ENCODE data around the gene ALDH2. TPM values are rescaled to one million over a fixed set of nuclear protein-coding genes. Genes with fewer than 3 reads are reported as not detected.

The ALDH2 gene
- total RNA-seq, 3 donors from 2014 or later (not counting 1 experiment from before 2014, with no cell fraction given), result 2.6 to 8.2 (median 3.8) TPM

DNA sequence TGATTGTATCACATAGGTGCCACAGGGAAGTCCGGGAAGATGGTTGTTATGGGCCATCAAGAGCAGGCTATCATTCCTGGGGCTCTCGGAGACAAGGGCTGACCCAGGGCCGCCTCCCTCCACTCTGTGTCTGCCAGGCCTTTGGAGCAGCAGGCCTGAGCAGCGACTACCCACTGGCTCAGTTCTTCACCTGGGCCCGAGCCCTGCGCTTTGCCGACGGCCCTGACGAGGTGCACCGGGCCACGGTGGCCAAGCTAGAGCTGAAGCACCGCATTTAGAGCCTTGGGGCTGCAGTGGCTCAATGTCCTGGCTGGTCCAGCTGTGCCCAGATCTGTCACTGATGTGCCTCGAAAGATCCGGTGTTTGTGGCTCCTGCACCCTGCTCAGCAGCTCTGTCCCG, 10.5 kb upstream of the ALDH2 start:
- no peaks in the 10 kb centered on the region for H3K9me3 ChIP-seq (ENCODE audit: control insufficient read depth, insufficient read depth, low read length)
- 94% methylated on average over 15 of the region's 15 CpGs for WGBS (ENCODE audit: insufficient coverage)
- no peaks in the 10 kb centered on the region for H3K36me3 Mint-ChIP-seq
- peaks cover 10% of the 10 kb centered on the region for H3K36me3 ChIP-seq (ENCODE audit: control insufficient read depth, insufficient read depth, low read length)
- H3K4me1 Mint-ChIP-seq, result peaks cover 0 to 7% of the 10 kb centered on the region in 2 donors
- TF ChIP-seq CTCF (IDR thresholded peaks at IDR 0.05), result no peak
- no peak overlapping the region for H3K4me3 Mint-ChIP-seq
- DNase-seq, result no peak
- H3K4me3 ChIP-seq (ENCODE audit: low read length), result no peak overlapping the region
- H3K27me3 ChIP-seq (ENCODE audit: control insufficient read depth, insufficient read depth, low read length), result no peaks in the 10 kb centered on the region
- H3K27ac ChIP-seq (ENCODE audit: low read length), result no peak overlapping the region
- no peak for ATAC-seq
- H3K27ac Mint-ChIP-seq, result no peak overlapping the region
- H3K27me3 Mint-ChIP-seq (ENCODE audit: low read depth in 2 of 2), result no peaks in the 10 kb centered on the region
- peaks cover 18% of the 10 kb centered on the region for H3K4me1 ChIP-seq (ENCODE audit: control insufficient read depth, insufficient read depth, low read length)
- intact Hi-C loops (cut with micrococcal nuclease), result no loop called here
- H3K9me3 Mint-ChIP-seq, result no peaks in the 10 kb centered on the region

DNA sequence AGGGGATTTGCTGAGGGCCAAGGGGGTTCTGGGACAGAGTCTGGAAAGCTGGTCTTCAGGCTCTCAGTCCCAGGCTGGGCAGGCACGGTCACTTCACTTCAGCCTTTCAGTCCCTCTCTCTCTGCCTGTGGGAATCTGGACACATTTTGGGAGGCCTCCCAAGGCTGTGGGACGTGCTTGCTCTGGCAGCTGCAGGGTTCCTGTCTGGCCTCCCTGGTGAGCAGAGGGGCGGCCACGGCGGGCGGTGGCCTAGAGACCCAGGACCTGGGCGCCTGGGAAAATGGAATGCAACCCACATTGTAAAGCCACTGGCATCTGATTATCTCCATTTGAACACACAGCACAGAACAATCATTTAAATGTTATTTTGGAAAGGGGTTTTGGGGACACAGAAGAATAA, 10.1 kb upstream of the ALDH2 start:
- no peak overlapping the region for H3K27ac Mint-ChIP-seq
- intact Hi-C loops (cut with micrococcal nuclease), result no loop called here

GRCh38 chr12:111757361-111758119, 9.2 kb upstream of the ALDH2 start:
- Mint-ChIP-seq H3K27me3 (ENCODE audit: low read depth in 2 of 2) (peaks cover 3 to 8% of the 10 kb centered on the region in 2 donors), H3K36me3 (no peaks in the 10 kb centered on the region), H3K9me3 (no peaks in the 10 kb centered on the region), H3K4me1 (peaks cover 0 to 12% of the 10 kb centered on the region in 2 donors), H3K27ac (peak overlapping the region in 1 of 2 donors; percentile 24), H3K4me3 (no peak overlapping the region)
- peaks cover 9% of the 10 kb centered on the region for H3K36me3 ChIP-seq (ENCODE audit: control insufficient read depth, insufficient read depth, low read length)
- intact Hi-C loops (cut with micrococcal nuclease), result no loop called here
- no peak overlapping the region for H3K27ac ChIP-seq (ENCODE audit: low read length)
- 35% methylated on average over 15 of the region's 15 CpGs for WGBS (ENCODE audit: insufficient coverage)
- TF ChIP-seq CTCF (IDR thresholded peaks at IDR 0.05), result no peak
- no peak overlapping the region for H3K4me3 ChIP-seq (ENCODE audit: low read length)
- no peaks in the 10 kb centered on the region for H3K27me3 ChIP-seq (ENCODE audit: control insufficient read depth, insufficient read depth, low read length)
- peaks cover 18% of the 10 kb centered on the region for H3K4me1 ChIP-seq (ENCODE audit: control insufficient read depth, insufficient read depth, low read length)
- no peaks in the 10 kb centered on the region for H3K9me3 ChIP-seq (ENCODE audit: control insufficient read depth, insufficient read depth, low read length)
- ATAC-seq (no peak), DNase-seq (no peak)

More for the DNA sequence above, 10.1 kb upstream of the ALDH2 start:
- H3K4me3 Mint-ChIP-seq, result no peak overlapping the region
- no peak for DNase-seq
- no peaks in the 10 kb centered on the region for H3K36me3 Mint-ChIP-seq
- Histone ChIP-seq H3K36me3 (ENCODE audit: control insufficient read depth, insufficient read depth, low read length) (peaks cover 9% of the 10 kb centered on the region), H3K9me3 (ENCODE audit: control insufficient read depth, insufficient read depth, low read length) (no peaks in the 10 kb centered on the region), H3K27ac (ENCODE audit: low read length) (no peak overlapping the region), H3K4me3 (ENCODE audit: low read length) (no peak overlapping the region), H3K27me3 (ENCODE audit: control insufficient read depth, insufficient read depth, low read length) (no peaks in the 10 kb centered on the region), H3K4me1 (ENCODE audit: control insufficient read depth, insufficient read depth, low read length) (peaks cover 18% of the 10 kb centered on the region)
- 91% methylated on average over 6 of the region's 7 CpGs for WGBS (ENCODE audit: insufficient coverage)
- H3K4me1 Mint-ChIP-seq, result peaks cover 0 to 7% of the 10 kb centered on the region in 2 donors
- H3K9me3 Mint-ChIP-seq, result no peaks in the 10 kb centered on the region
- H3K27me3 Mint-ChIP-seq (ENCODE audit: low read depth in 2 of 2), result peaks cover under 1 to 1% of the 10 kb centered on the region in 2 donors
- TF ChIP-seq CTCF (IDR thresholded peaks at IDR 0.05), result no peak
- no peak for ATAC-seq
